ENCODE results near the gene TMEM200C. TPM values are rescaled to one million over a fixed set of nuclear protein-coding genes. Genes with fewer than 3 reads are reported as not detected.
"Not testable (repeated sequence)": the region's sequence is repeated elsewhere in the genome, so short reads cannot be mapped to it uniquely, and the experiment has no call there.

Gene TMEM200C
- total RNA-seq, 1 donor from 2014 or later = 0.32 TPM

DNA sequence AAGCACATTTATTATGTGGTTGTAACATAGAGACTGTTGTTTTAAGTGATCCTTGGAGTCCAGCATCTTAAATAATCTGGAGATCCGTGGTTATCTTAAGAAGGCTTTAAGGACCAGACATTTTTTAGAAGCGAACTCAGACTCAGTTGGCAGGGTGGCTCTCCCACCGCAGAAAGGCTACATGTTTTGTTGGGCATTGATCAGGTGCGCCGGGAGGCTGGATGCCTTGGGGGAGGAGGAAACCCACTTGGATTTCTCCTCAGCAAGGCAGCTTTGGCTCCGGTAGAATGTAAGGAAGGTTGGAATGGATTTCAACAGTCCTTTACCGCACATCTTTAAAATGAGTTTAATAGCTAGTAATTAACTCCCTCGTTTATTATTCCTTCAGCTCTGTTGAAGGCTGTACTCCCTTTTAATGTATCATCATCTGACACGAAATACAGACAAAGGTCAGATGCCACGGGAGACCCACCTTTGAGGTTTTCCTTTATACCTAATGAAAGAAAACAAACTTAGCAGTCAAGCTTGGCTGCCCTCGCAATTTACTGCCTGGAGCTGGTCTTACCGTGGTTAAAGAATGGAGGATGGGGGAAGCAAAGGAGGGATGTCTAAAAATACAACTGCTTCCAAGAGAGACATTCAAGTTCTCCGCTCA is 1.2 kb downstream of the TMEM200C start:
- DNase-seq = no peak
- intact Hi-C loops (cut with micrococcal nuclease) = no loop called here
- ATAC-seq = no peak

DNA sequence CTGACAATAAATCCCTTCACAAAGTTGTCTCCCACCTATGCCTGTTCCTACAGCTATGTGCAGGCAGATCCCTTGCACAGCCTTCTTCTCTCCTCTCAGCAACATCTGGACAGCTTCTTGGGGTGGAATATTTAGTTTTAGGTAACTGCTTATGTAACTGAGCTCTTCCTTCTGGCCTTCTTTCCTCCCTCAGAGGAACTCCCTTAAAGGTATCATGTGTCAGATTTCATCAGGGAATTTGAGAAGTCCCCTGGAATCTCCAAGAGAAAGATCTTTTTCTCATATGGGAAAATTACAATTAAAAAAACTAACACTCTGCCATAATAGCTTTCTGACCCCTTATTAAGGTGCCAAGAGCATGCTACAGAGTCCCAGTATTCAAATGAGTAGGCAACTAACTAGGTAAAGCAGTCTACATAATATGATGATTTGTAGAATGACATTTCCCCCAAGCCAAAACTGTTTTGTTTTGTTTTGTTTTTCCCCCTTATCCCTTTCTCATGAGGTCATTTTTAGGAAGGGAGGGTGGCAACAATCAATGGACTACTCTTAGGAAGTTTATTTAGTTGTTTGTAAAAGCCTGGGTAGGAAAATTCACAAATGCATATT is 2.4 kb downstream of the TMEM200C start:
- ATAC-seq = no peak
- DNase-seq = no peak
- intact Hi-C loops (cut with micrococcal nuclease) = no loop called here

DNA sequence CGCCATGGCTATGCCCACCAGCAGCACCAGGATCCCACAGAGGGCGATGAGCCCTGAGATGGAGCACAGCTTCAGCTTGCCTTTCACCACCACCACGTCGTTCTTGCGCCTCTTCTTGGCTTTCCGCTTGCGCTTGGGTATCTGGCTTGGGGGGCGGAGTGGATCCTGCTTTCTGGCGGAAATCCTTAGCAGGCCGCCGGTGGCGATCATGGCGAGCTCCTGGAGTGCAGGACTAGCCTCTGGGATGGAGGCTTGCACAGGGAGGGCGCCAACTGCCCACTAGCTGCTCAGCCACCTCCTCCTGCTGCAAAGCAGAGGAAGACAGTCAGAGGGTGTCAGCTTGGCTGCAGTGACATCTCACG is 3.5 kb downstream of the TMEM200C start:
- DNase-seq = no peak

DNA sequence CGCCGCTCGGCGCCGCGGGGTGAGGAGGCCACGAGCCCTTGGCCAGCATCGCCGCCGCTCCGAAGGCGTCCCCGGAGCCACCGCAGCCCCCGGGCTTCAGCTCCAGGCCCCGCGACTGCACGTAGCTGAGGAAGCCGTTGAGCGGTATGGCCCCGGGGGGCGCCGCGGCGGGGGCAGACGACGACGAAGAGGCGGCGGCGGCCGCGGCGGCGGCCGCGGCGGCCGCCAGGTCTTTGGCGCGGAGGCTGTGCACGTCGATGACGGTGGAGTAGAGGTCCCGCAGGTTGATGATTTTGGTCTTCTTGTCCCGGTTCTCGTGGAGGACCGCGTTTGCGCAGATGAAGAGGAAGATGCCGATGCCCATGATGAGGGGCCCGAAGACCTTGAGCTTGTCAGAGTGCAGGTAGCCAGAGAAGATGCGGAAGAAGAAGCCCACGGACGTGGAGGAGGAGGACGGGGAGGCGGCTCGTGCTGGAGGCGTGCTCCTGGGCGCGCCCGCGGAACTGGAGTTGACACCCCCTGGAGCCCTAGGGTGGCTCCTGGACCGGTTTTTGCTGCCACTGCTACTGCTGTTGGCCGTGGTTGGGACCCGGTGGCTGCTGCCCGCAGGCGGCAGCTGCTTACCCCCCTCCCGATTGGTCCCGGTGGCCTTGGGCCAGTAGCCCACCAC is 4.0 kb downstream of the TMEM200C start:
- ATAC-seq (no peak), DNase-seq (peak; percentile 26)
- intact Hi-C loops (cut with micrococcal nuclease) = no loop called here

More for the DNA sequence above, 3.5 kb downstream of the TMEM200C start:
- ATAC-seq = no peak
- intact Hi-C loops (cut with micrococcal nuclease) = no loop called here

DNA sequence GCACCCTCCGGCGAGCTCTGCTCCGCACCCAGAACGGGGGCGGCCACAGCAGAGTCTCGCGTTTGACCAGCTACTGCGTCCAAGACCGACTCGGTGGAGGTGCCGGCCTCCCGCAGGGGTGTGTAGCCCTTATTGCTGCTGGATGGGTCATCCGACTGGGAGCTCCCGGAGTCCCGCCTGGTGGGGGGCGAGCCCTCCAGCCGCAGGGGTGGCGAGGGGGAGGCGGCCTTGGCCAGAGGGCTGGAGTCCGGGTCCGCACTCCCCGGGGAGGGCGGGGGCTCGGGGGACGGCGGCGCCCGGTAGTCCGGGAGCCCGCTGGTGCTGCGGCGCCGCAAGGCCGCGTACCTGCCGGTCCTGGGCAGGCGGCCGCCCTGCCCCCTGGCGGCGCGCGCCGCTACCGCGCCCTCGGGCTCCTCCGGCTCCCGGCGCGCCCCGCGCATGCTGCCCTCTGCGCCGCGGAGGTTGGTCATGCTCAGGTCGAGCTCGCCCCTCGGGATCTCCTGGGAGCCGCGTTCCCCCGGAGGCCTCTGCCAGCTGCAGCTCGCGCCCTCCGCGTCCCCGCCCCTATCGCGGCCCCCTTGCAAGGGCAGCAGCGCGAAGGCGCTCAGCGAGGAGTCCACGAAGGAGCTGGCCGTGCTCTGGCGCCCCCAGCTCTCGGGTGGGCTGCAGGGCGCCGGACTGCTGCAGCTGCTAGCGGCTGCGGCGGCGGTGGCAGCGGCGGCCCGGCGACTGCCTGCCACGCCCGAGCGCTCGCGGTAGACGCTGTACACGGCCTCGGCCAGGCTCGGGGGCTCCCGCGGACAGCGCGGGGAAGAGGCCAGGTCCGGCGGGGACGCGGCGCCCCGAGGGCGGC is 4.8 kb downstream of the TMEM200C start:
- intact Hi-C loops (cut with micrococcal nuclease) = no loop called here
- ATAC-seq = peak; percentile 97
- DNase-seq = peak; percentile 69

DNA sequence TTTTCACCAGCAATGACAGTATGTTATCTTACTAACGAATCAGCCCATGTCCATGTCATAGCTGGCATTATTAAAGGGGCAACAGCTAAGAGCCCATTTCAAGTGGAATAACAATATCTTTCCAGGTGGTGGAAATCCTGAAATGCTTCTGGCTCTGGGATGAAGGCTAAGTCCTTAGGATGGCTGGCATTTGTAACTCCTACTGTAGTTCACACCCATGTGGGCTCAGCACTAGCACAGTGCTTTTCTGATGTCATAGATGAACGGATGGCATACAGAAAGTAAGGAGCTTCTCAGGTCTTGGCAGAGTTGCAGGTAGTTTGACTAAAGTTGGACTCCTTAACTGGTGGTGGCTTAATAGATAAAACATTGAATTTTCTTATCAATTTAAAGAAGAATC is 10.0 kb downstream of the TMEM200C start:
- DNase-seq (no peak), ATAC-seq (no peak)
- intact Hi-C loops (cut with micrococcal nuclease) = no loop called here

DNA sequence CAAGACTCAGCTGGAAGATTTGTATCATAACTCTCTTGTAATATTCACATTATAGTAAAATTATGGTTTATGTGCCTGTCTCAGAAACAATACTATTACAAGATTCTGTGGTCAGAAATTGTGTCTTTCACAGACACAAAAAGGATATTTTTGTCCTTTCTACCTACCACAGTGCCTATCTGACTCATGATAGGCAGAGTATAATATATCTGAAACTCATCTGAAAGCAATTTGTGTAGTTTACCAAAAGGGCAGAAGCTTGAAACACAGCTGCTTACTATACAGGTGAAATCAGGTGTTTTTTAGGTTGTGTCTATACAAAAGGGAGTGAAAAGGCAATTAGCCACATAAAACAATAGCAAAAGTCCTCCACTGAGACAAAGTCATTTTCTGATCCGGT is 10.9 kb downstream of the TMEM200C start:
- DNase-seq = no peak
- no peak for ATAC-seq
- intact Hi-C loops (cut with micrococcal nuclease) = loop anchor here (5.0 kb wide), 1 partner anchor 598 kb away; no protein-coding TSS in a partner anchor

DNA sequence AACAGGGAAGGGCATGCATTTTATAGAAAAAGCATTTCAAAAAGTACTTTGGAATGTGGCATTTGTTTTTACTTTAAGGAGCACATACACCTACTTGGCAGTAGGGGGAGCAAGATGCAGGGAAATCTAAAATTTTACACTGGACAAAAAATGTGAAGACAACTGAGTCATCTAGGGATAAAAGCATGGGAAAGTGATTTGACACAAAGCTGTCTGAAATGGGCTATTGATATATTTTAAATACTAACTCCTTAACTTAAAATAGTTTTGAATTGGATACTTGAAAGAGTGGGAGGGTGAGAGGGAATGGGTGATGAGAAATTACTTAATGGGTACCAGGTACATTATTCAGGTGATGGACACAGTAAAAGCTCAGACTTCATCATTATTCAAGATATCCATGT is 15.8 kb downstream of the TMEM200C start:
- no peak for DNase-seq
- ATAC-seq = no peak
- intact Hi-C loops (cut with micrococcal nuclease) = loop anchor here (10.0 kb wide), 1 partner anchor 1005 kb away; no protein-coding TSS in a partner anchor

DNA sequence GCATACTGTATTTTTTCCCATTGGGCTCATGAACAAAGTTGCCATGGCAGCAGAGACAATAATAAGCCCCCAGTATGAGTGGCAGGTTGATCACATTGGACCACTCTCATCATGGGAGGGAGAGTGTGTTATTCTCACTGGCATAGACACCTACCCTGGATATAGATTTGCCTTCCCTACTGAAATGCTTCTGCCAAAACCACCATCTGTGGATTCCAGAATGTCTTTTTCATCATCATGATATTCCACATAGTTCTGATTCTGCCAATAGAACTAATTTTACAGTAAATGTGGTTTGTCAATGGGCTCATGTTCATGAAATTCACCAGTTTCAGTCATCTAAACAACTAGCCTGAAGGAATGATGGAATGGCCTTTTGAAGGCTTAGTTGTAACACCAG is 18.4 kb downstream of the TMEM200C start:
- intact Hi-C loops (cut with micrococcal nuclease) = loop anchor here (10.0 kb wide), 1 partner anchor 1008 kb away; no protein-coding TSS in a partner anchor
- no peak for ATAC-seq
- DNase-seq = no peak

DNA sequence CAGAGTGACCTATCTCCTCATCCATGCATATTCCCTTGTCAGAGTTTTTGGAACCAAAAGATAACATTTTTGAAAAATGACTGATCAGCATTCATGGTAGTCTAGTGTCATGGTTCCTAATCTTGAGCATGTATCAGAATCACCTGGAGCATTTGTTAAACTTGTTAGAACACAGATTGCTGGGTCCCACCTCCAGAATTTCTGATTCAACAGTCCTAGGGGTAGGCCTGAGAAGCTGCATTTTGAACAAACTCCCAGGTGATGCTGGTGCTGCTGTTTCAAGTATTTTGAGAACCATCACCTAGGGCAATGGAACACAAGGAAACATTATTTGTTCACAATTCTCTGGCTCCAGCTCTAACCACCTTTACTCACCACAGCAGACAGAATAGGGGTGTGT is 21.0 kb downstream of the TMEM200C start:
- intact Hi-C loops (cut with micrococcal nuclease) = loop anchor here (10.0 kb wide), 1 partner anchor 1010 kb away; no protein-coding TSS in a partner anchor
- ATAC-seq = no peak
- DNase-seq = no peak

DNA sequence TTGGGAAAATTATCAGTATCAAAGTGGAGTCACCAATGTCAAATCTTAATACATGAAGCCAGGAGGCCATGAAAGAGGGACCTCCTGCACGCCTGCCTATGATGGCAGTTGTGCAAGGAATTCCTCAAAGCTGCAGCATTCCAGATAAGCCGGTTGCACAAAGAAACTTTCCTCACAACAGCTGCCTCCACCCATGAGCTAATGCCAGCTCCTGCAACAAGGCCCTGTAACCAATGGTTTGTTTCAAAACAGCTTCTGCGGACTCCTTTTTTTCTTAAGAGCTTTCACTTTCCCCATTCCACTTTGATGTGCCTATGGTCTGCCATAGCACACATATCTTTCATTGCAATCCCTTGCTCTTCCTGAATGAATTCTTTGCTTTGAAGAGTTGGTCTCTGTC is 22.4 kb downstream of the TMEM200C start:
- no peak for ATAC-seq
- DNase-seq = no peak
- intact Hi-C loops (cut with micrococcal nuclease) = loop anchor here (10.0 kb wide), 1 partner anchor 1012 kb away; no protein-coding TSS in a partner anchor

DNA sequence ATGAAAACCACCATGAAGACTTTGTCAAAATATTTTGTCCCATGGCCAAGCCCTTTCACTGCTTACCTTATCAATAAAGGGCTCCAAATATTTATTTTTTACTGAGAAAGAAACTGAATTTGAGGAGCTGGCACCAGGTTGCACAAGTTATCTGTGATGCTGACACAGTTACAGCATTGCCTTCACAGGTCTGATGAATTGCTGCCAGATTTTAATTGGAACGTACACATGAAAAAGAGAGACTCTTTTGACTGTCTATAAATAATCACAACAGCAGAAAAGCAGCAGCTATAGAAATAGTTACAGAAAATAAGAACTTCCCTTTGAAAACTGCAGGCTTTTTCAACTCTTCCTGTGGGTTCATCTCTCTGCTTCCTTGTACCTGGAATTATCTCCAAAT is 23.9 kb downstream of the TMEM200C start:
- ATAC-seq (no peak), DNase-seq (no peak)
- intact Hi-C loops (cut with micrococcal nuclease) = loop anchor here (10.0 kb wide), 1 partner anchor 1013 kb away; no protein-coding TSS in a partner anchor

DNA sequence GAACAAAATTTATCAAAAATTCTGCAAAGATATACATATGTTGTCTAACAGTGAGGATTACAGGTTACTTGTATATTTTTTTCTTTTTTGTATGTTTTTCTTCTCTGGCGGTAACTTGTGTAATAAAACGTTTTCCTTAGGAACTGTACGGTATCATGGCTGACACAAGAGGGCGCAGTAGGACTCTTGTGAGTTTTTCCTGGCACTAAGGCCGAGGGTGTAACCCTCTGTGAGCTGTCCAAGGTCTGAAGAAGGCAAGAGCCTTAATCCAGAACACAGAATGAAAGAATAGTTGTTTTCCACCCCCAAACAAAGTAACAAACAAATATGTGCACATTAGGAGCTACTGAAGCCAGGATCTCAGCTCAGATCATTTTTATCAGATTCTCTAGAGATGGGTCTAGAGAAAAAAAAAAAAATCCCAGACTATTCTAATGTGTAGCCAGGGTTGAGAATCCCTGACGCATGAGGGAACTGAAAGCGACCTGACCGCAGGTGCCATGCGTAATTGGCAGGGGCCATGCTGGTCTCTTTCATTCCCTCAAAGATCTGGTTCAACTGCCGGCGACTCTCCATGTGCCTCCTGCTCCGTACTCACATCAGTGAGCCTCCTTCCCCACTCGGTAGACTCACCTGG is 27.0 kb downstream of the TMEM200C start:
- DNase-seq (peak; percentile 38), ATAC-seq (peak; percentile 90)
- intact Hi-C loops (cut with micrococcal nuclease) = no loop called here

DNA sequence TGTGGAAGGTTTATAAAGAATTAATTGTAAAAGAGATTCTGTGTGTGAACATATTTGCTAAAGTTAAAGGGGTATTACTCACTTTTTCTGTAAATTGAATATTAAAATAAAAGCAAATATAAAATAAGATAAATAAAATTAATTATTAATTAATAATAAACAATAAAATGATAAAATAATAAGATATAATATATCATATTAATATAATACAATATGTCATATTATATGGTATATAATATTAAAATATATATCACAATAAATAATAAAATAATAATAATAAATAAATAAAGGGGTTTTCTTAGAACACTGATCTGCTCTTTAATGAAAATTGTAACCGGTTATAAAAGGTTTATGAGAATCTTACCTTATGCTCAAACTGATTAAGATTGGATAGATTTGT is 29.8 kb downstream of the TMEM200C start:
- ATAC-seq = no peak
- no peak for DNase-seq
- intact Hi-C loops (cut with micrococcal nuclease) = no loop called here

DNA sequence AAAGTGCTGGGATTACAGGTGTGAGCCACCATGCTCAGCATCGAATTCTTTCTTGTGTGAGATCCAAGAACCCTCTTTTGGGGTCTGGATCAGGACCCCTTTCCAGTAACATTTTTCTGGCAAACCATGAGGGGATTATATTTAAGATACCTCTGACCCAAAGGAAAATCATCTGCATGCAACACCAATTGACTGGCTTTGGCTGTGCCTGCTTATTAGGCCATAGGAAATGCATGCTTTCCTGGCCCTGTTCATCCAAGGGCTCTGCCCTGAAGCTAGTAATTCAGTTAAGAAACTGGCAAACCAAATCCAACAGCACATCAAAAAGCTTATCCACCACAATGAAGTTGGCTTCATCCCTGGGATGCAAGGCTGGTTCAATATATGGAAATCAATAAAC is 33.2 kb downstream of the TMEM200C start:
- DNase-seq; ATAC-seq; intact Hi-C loops (cut with micrococcal nuclease): not testable (repeated sequence)

DNA sequence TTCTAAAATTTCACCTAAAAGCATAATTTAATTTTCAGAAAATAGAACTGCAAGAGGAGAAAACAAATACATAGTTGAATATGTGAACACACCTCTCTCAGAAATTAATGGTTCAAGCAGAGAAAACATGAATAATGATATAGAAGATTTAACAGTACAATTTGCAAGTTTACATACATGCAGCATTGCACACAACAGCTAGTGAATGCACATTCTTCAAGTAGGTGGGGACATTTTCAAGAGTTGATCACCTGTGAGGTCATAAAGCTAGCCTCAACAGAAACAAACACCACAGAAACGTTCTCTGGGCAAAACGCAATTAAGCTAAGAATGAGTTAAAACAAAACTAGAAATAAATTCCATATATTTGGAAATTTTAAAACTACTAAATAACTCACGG is 38.1 kb downstream of the TMEM200C start:
- no peak for ATAC-seq
- intact Hi-C loops (cut with micrococcal nuclease) = no loop called here
- no peak for DNase-seq

DNA sequence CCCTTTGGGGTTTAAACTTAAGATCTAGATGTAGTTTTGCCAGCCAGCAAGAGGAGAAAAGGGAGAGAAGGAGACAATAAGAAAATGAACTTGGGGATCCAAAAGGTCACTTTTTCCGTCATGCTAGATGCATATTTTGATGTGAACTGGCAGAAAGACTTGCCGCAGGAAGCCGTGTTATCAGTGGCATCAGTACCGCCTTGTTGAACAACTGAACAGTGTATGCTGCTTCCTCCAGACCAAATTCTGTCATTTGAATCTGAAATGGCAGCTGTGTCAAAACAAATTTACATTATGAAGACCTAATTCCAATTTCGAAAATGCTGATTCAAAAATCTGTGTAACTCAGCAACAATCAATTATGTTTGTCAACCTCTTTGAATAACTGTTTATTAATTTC is 42.1 kb downstream of the TMEM200C start:
- no peak for DNase-seq
- intact Hi-C loops (cut with micrococcal nuclease) = no loop called here
- ATAC-seq = no peak

DNA sequence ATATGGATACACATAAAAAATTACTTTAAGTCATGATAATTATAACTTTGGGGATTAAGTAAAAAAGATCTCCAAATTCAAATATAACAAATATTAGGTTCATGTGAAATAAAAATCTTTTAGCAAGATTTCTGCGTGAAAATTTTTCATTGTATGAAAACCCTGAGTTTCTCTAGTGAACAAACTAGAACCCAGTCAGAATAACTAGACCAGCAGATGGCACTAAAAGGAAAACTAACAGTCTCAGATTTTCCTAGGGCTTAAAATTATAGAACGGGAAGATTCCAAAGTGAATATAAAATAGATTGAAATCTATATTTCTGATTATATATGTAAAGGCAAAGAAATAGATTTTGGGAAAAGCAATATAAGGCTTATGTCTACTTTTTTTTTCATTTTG is 43.3 kb downstream of the TMEM200C start:
- intact Hi-C loops (cut with micrococcal nuclease) = no loop called here
- no peak for ATAC-seq
- no peak for DNase-seq

DNA sequence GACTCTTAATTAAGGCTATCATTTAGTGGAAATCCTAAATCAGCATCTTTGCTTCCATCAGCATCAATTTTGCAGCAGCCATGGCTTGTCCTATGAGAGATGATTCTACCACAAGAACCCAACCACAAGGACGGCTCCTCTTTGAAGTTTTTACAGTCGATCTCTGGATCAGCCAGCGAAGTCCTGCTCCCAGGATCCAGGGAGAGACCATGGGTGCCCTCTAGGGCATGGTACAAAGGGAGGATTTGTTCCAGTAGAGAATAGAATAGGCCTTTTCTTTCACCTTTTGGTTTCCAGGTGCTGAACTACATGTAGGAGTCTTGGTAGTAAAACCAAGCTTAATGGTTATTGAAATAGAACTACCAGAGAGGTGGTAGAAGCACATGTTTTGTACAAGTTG is 52.7 kb downstream of the TMEM200C start:
- intact Hi-C loops (cut with micrococcal nuclease) = loop anchor here (10.0 kb wide), 1 partner anchor 388 kb away; no protein-coding TSS in a partner anchor

More for the DNA sequence above, 52.7 kb downstream of the TMEM200C start:
- no peak for ATAC-seq
- DNase-seq = no peak
